GM19023 (cell line): ENCODE data around the gene ANKRD30A.
"Not testable (repeated sequence)": the region's sequence is repeated elsewhere in the genome, so short reads cannot be mapped to it uniquely, and the experiment has no call there.

Experiments used
- ATAC-seq: cut with Tn5 transposase; IDR thresholded peaks from one replicate; pipeline ENCODE4 v1.9.1; 2021; ENCODE audit warnings: mild to moderate bottlenecking, moderate library complexity; ENCODE audit not compliant: unreplicated experiment

Gene ANKRD30A, protein sequence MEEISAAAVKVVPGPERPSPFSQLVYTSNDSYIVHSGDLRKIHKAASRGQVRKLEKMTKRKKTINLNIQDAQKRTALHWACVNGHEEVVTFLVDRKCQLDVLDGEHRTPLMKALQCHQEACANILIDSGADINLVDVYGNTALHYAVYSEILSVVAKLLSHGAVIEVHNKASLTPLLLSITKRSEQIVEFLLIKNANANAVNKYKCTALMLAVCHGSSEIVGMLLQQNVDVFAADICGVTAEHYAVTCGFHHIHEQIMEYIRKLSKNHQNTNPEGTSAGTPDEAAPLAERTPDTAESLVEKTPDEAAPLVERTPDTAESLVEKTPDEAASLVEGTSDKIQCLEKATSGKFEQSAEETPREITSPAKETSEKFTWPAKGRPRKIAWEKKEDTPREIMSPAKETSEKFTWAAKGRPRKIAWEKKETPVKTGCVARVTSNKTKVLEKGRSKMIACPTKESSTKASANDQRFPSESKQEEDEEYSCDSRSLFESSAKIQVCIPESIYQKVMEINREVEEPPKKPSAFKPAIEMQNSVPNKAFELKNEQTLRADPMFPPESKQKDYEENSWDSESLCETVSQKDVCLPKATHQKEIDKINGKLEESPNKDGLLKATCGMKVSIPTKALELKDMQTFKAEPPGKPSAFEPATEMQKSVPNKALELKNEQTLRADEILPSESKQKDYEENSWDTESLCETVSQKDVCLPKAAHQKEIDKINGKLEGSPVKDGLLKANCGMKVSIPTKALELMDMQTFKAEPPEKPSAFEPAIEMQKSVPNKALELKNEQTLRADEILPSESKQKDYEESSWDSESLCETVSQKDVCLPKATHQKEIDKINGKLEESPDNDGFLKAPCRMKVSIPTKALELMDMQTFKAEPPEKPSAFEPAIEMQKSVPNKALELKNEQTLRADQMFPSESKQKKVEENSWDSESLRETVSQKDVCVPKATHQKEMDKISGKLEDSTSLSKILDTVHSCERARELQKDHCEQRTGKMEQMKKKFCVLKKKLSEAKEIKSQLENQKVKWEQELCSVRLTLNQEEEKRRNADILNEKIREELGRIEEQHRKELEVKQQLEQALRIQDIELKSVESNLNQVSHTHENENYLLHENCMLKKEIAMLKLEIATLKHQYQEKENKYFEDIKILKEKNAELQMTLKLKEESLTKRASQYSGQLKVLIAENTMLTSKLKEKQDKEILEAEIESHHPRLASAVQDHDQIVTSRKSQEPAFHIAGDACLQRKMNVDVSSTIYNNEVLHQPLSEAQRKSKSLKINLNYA (N-terminal part only)

DNA sequence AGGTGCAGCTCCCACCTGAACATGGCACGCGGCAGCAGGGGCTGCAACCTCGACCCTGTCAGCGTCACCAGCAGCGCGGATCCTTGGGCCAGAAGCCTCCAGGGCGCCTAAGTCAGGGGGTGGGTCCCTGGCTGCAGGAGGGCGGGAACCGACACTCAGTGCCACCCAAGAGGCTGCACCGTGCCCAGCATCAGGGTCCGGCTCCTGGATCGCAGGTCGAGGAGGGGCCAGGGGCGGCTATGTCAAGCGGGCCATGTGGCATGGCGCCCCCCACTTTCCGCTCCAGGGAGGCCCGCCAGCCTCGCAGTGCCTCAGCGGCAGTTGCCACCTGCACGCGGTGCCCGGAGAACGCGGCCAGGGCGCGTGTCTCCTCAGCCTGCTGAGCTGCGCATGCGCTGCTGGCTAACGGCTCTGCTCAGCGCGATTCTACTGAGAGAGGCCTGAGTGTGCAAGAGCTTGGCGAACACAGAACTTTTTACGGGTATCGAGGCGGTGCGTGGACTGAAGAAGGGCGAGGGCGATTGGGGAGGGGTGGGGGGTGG lies at the start of gene ANKRD30A:
Gene ANKRD30A, plus strand, starts transcription at position 408 of the 542 bp plus-strand sequence. CDS start 190 bp downstream, outside the sequence.
- no peak for ATAC-seq

DNA sequence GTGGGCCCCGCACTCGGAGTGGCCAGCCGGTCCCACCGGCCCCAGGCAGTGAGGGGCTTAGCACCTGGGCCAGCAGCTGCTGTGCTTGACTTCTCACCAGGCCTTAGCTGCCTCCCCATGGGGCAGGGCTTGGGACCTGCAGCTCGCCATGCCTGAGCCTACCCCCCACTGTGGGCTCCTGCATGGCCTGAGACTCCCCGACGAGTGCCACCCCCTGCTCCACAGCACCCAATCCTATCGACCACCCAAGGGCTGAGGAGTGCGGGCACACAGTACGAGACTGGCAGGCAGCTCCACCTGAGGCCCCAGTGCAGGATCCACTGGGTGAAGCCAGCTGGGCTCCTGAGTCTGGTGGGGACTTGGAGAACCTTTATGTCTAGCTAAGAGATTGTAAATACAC lies 49.3 kb upstream of the ANKRD30A start:
- ATAC-seq: not testable (repeated sequence)

DNA sequence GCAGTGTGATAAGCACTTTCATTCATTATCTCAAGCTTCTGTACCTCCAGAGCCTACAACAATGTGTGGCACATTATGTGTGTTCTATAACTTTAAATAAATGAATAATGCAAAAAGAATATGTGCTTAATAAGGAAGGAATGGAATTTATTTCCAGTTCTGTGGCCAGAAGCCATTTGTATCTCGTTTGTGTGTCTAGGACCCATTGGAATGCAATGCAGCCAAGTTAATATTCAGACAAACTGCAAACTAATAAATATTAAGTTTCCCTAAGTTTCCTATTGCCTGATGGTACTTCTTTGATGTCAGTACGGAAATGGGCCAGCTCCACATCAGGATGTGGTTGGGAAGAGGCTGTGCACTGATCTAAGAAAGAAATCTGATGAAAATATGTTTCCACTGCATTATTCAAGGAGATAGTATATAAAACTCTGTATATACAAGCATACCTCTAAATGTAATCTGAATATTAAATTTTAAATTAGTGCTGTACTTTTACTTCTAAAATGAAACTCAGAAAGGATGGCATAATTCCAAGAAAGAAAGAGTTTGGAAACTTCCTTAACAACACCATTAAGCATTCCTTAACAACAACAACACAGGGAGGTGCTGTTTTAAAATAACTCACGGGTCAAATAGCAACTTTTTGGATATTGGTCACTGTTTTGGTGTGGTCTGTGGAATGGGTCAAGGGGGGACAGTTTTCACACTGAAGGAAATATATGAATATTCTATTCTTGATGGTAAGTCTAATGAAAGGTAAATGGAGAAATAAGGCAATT lies 29.4 kb upstream of the ANKRD30A start:
- no peak for ATAC-seq

DNA sequence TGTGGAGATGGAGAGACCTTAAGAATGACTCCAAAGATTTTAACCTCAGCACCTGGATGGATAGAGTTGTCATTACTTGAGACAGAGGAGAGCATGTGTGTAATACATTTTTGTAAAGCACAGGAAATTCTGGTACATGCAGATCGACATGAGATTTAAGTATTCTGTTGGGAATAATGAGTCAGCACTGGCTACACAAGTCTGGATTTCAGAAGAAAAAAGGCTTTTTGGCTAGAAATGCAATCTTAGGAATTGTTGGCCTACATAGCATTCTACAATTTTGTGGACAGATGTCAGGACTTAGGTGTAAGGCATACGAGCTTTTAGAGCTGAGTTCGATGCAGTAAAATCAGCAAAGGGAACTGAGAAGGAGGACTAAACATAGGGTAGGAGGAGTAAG lies 24.1 kb upstream of the ANKRD30A start:
- ATAC-seq: no peak

DNA sequence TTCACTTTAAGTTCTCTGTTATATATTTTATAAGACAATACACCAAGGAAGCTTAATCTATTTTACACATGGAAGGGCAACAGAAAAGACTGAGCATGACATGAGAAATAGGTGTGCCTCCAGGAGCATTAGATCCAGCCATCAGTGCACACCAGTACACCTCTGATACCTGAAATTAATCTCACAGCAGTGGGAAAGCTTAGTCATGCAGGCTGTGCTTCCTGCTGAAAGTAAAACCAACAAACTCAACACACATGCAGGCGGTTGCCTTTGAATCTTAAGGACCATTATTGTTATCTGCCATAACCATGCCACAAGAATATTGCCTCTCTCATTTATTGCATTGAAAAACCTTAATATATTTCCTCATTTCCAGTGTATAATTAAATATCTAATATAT lies 16.4 kb upstream of the ANKRD30A start:
- no peak for ATAC-seq

DNA sequence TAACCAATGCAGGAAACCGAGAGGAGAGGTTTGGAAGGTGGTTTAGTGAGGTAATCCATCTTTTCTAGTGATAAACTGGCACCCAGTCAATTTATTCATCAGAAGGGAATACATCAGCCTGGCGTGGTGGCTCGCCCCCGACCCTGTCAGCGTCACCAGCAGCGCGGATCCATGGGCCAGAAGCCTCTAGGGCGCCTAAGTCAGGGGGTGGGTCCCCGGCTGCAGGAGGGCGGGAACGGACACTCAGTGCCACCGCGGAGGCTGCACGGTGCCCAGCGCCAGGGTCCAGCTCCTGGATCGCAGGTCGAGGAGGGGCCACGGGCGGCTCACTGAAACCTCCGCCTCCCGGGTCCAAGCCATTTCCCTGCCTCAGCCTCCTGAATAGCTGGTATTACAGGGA lies 866 bp upstream of the ANKRD30A start:
- no peak for ATAC-seq

DNA sequence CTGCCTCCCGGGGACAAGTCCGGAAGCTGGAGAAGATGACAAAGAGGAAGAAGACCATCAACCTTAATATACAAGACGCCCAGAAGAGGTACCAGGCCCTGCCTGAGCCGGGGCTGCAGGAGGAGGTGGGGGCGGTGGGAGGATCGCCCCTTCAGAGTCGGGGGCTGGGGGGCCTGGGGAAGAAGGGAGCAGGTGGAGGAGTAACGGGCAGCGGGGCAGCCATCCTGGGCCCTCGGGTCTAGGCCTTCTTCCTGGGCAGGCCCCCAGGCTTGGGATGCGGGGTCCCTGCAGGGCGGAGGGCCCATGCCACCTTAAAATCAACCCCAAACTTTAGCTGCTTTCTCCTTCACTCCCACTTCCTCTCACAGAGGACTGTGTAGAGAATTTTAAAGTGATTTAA lies 523 bp downstream of the ANKRD30A start:
- ATAC-seq: no peak

DNA sequence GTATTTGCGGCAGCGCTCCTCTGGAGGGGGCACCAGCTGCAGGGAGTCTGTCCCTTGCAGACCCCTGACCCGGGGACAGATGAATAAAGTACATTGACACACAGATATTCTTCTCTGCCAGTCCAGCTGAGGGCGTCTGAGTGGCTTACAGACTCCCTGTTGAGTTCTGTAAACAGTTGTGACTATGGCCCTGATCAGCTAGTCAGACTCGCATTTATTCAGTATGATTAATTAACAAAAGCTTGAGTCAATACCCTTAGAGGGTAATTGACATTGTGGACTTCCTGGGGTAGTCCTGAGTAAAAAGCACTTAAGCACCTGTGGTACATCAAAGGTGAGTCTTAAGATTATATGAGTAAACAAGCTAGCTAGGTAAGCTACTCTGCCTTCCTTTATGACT lies 21.0 kb downstream of the ANKRD30A start:
- no peak for ATAC-seq

DNA sequence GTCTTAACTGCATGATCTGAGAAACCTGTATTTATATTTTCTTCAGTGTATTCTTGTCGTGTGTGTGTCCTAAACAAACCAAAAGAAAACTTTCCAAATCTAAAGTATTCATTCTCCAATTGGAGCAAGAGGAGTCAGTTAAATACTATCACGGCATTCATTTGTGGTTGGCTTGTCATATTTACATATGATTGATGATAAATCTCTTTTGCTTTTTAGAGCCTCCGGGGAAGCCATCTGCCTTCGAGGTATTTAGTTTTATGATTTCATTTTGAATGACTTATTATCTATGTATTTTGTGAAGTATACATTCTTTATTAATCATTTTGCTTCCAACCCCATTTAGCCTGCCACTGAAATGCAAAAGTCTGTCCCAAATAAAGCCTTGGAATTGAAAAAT lies 37.0 kb downstream of the ANKRD30A start:
- not testable (repeated sequence) for ATAC-seq

DNA sequence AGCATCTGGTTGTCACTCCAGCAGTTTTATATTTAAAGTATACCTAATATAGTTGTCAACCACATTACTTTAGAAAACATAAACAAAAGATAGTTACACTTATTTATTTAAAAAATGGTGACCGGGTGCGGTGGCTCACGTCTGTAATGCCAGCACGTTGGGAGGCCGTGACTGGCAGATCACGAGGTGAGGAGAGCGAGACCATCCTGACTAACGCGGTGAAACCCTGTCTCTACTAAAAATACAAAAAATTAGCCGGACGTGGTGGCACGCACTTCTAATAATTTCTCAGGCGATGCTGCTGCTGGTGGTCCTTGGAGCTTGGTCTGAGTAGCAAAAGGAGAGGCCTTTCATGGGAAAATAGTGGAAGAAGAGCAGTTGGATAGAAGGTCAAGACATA lies 46.5 kb downstream of the ANKRD30A start:
- ATAC-seq: not testable (repeated sequence)

DNA sequence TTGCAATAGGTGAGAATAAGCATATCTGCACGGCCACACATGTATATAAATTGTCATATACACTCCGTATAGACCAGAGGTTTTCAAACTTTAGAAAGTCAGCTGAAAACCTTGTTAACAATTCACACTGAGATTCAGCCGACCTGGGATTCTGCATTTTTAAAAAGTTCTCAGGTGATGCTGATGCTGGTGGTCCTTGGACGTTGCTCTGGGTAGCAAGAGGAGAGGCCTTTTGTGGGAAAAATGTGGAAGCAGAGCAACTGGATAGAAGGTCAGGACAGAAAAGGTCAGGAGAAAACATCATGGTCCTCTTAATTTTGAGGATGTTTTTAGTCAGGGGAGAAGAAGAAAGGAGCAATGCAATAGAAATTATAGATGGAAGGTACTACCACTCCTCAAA lies 52.9 kb downstream of the ANKRD30A start:
- not testable (repeated sequence) for ATAC-seq

DNA sequence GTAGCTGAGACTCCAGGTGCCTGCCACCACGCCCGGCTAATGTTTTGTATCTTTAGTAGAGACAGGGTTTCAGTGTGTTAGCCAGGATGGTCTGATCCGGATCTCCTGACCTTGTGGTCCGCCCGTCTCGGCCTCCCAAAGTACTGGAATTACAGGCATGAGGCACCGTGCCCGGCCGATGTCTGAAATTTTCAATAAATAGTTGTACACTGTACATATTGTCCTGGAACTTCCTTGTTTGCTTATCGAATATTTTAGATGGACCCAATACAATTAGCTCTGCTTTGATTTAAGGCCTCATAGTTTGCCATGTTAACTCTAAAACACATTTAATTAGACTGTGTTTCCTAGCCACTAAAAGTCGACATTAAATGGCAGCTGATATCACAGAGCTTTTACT lies 57.3 kb downstream of the ANKRD30A start:
- ATAC-seq: not testable (repeated sequence)

DNA sequence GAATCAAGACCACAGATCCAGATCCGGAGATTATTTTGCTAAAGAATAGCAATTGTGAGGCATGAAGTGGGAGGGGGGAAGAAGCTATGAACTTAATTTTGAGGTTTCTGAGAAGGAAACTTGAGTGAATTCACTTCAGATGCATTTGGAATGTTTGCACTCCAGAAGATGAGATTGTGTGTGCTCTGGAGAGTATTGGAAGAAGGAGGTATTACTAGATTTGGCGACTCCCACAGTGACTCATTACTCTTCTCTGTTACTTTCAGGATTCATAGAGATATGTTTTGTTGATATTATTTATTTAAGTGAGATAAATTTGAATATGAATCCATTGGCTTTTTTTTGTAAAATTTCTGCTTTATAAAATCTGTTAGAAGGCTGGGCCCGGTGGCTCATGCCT lies 80.7 kb downstream of the ANKRD30A start:
- no peak for ATAC-seq

DNA sequence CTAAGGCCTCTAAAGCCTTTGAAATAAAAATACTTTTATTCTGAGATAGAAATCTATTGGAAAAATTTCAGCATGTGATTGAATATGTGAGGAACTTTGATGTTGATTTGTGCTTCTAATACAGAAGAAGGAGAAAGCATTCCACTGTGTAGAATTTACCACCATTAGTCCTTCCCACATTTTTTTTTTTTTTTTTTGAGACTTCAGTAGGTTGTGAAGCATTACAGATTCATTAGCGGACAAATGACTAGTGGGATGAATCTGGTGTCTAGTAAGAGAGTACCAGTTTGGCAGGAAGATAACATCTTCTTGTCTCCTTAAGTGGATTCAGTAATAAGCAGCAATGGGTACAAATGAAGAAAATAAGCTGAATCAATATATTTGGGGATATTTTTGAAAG lies 95.5 kb downstream of the ANKRD30A start:
- no peak for ATAC-seq

DNA sequence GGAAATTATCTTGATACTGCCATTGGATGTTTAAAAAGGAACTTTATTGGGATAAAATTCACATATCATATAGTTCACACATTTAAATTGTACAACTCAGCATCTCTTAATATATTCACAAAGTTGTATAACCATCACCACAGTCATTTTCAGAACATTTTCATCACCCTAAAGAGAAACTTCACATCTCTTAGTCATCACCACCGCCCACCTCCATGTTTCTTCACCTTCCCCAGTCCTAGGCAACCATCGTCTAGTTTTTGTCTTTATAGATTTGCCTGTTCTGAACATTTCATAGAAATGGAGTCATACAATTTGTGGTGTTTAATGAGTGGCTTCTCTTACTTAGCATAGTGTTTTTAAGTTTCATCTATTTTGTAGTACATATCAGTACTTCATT lies 96.6 kb downstream of the ANKRD30A start:
- ATAC-seq: no peak

DNA sequence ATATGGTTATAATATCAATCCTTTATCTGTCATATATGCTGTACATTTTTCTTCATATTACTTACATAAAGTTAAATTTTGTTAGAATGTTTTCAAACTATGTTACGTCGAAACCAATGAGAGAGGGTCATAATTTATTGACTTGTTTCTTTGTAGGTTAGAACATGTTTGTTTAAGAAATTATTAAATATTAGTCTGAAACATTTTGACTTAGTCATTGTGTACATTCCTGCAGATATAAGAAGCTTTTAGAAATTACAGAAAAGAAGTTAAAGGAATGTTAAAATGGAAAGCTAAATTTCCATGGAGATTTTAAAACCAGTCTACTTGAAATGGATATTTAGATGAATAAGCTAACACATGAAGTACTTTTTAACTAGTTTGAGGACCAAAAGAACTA lies 99.8 kb downstream of the ANKRD30A start:
- no peak for ATAC-seq

DNA sequence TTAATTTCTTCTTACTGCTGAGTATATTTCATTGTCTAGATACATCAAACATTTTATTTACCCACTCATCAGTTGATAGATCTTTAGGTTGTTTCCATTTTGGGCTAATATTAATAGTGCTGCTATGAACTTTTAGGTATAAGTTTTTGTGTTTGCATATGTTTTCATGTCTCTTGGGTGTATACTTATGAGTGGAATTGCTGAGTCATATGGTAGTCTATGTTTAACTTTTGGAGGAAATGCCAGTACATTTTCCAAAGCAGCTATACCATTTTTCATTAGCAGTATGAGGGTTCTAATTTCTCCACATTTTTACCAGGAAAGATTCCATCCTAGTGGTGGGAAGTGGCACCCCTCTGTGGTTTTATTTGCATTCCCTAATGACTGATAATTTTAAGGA lies 101.1 kb downstream of the ANKRD30A start:
- no peak for ATAC-seq

DNA sequence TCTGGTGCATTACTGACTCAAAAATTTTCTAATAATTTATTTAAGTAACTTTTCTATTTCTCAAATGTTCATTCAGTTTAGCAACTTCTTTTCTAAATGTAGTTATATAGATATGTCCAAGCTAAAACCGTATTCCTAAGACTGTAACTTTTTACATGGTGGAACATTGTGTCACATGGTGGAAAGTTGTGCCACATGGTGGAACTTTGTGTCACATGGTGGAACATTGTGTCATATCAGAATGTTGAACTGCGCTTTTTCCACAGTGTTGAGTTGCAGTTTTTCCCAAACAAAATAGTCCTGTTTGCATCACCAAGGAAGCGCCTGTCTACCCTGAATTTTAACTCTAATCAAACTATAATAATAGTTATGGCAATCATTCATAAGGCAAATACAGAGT lies 109.3 kb downstream of the ANKRD30A start:
- ATAC-seq: no peak

DNA sequence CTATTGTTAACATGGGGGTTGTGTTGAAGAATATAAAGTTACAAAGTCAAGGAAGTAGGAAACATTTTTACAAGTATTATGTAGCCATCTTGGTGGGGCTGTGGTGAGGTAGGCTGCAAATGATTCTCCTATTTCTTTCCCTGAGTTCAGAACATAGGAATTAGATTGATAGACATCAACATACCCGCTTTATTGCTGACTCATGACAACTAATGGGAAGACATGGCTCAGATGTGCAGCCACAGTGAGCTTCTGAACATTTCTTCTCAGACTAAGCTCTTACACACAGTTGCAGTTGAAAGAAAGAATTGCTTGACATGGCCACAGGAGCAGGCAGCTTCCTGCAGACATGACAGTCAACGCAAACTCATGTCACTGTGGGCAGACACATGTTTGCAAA lies 110.7 kb downstream of the ANKRD30A start:
- no peak for ATAC-seq

DNA sequence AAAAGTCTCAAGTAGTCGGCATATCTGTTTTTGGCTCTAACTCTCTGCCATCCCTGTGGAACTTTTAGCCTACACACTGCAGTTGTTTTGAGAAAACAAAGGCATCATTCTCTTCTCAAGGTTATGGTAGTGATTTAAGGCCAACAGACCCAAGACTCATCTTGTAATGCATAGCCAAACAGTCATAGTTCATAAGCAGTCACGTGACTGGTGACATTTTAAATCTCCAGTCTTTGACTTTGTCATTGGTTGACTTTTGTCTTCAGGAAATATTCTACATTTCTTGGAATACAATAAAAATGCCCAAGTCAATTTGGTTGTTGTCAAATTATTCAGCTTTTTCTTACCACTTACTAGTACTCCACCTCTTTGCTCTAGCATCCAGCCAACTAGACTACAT lies 114.8 kb downstream of the ANKRD30A start:
- ATAC-seq: no peak
